ENCODE results near the gene DNLZ.

GRCh38 chr9:136338511-136338910 lies 25.0 kb downstream of the DNLZ start:
- TF ChIP-seq GATA2 (IDR thresholded peaks at IDR 0.05; ENCODE audit: low read depth, low read length) (no peak), GATA3 (IDR thresholded peaks at IDR 0.05; ENCODE audit: low read depth, low read length) (no peak)

All from SH-SY5Y (cell line).